Measurements from ENCODE around the gene HDAC6. TPM values are rescaled to one million over a fixed set of nuclear protein-coding genes. Genes with fewer than 3 reads are reported as not detected.

HDAC6 gene
- 30.3 and 31.7 TPM in 2 replicates for total RNA-seq

GRCh38 chrX:48801280-48802088 lies at the start of gene HDAC6:
TSS of gene HDAC6 (plus strand) at chrX:48802067. CDS start at chrX:48802693, 626 bp downstream.

GRCh38 chrX:48761674-48762471 lies 40.0 kb upstream of the HDAC6 start, which contains the start of gene GLOD5:
TSS of gene GLOD5 (plus strand) at chrX:48761747. CDS start at chrX:48761791, 44 bp downstream.

GRCh38 chrX:48786341-48786800 lies 15.5 kb upstream of the HDAC6 start, which contains the start of gene GATA1:
TSS of gene GATA1 (plus strand) at chrX:48786590. CDS start at chrX:48791110, 4,520 bp downstream.

GRCh38 chrX:48826135-48826875 lies 24.4 kb downstream of the HDAC6 start, which contains the start of gene ERAS:
TSS of gene ERAS (plus strand) at chrX:48826513. CDS start at chrX:48829124, 2,611 bp downstream.

GRCh38 chrX:48835524-48836329 lies 33.9 kb downstream of the HDAC6 start, which contains the start of gene PCSK1N:
TSS of gene PCSK1N (minus strand) at chrX:48835610. CDS start at chrX:48835532, 78 bp downstream.

Other genes starting within 250 kb of the HDAC6 start
- gene RBM3, start 227.6 kb upstream of the HDAC6 start, total RNA-seq = 299 and 329 TPM in 2 replicates
- 163 and 169 TPM in 2 replicates for gene WDR13, start 204.6 kb upstream of the HDAC6 start, total RNA-seq
- 0.58 TPM in 1 of 2 replicates, not detected in the other for gene WAS, start 118.3 kb upstream of the HDAC6 start, total RNA-seq
- gene SUV39H1, start 105.3 kb upstream of the HDAC6 start, total RNA-seq = 10.5 and 10.7 TPM in 2 replicates
- gene GLOD5, start 40.3 kb upstream of the HDAC6 start, total RNA-seq = not detected in 2 replicates
- not detected in 2 replicates for gene GATA1, start 15.5 kb upstream of the HDAC6 start, total RNA-seq
- not detected in 2 replicates for gene ERAS, start 24.4 kb downstream of the HDAC6 start, total RNA-seq
- gene PCSK1N, start 33.5 kb downstream of the HDAC6 start, total RNA-seq = 0.53 TPM in 1 of 2 replicates, not detected in the other
- gene TIMM17B, start 95.7 kb downstream of the HDAC6 start, total RNA-seq = 43.5 and 45.7 TPM in 2 replicates
- gene PQBP1, start 95.9 kb downstream of the HDAC6 start, total RNA-seq = 56.4 and 83.3 TPM in 2 replicates
- gene SLC35A2, start 109.6 kb downstream of the HDAC6 start, total RNA-seq = 41.5 and 46.1 TPM in 2 replicates
- 6.9 and 7.4 TPM in 2 replicates for gene PIM2, start 117.0 kb downstream of the HDAC6 start, total RNA-seq
- 39.2 and 48.0 TPM in 2 replicates for gene OTUD5, start 155.5 kb downstream of the HDAC6 start, total RNA-seq
- gene KCND1, start 169.8 kb downstream of the HDAC6 start, total RNA-seq = 1.4 and 2.0 TPM in 2 replicates
- gene GRIPAP1, start 200.2 kb downstream of the HDAC6 start, total RNA-seq = 11.3 and 19.0 TPM in 2 replicates
- 66.3 and 69.2 TPM in 2 replicates for gene TFE3, start 241.3 kb downstream of the HDAC6 start, total RNA-seq